Neural cell (in vitro differentiated cells): ENCODE measurements around the gene DOK5. TPM values are rescaled to one million over a fixed set of nuclear protein-coding genes. Genes with fewer than 3 reads are reported as not detected.

ENCODE experiments used
- H2AFZ ChIP-seq: fragments of 200-600, 300-800 bp; sonication (generic), shearing (Covaris generic); 2 replicates; pipeline ENCODE4 v1.6.0; 2014; ENCODE audit warnings: low read depth, mild to moderate bottlenecking, antibody characterized with exemption, low read length, moderate library complexity
- H3F3A ChIP-seq: fragments of 200-600 bp; shearing (Covaris generic); 2 replicates; pipeline ENCODE4 v1.6.1; 2016; ENCODE audit warnings: mild to moderate bottlenecking, moderate library complexity, mixed read lengths, antibody characterized with exemption, low read length; ENCODE audit not compliant: insufficient read depth, poor library complexity, severe bottlenecking
- H3K27ac ChIP-seq: fragments of 200-600, 300-800 bp; sonication (generic), shearing (Covaris generic); 2 replicates; pipeline ENCODE4 v1.5.1; 2014; ENCODE audit warnings: mild to moderate bottlenecking, low read length, moderate library complexity
- H3K27me3 ChIP-seq: fragments of 300-800, 200-600 bp; sonication (generic), shearing (Covaris generic); 2 replicates; pipeline ENCODE4 v1.6.0; 2014; ENCODE audit warnings: mild to moderate bottlenecking, low read depth, low read length, moderate library complexity; ENCODE audit not compliant: insufficient read depth
- H3K36me3 ChIP-seq: fragments of 300-800, 200-600 bp; sonication (generic), shearing (Covaris generic); 2 replicates; pipeline ENCODE4 v1.5.1; 2014; ENCODE audit warnings: mild to moderate bottlenecking, antibody characterized with exemption, low read length, moderate library complexity; ENCODE audit not compliant: insufficient read depth
- H3K4me2 ChIP-seq: fragments of 300-800, 200-600 bp; sonication (generic), shearing (Covaris generic); 2 replicates; pipeline ENCODE4 v1.6.0; 2014; ENCODE audit warnings: mild to moderate bottlenecking, low read length
- H3K4me3 ChIP-seq: fragments of 300-800, 200-600 bp; sonication (generic), shearing (Covaris generic); 2 replicates; pipeline ENCODE4 v1.5.1; 2014; ENCODE audit warnings: mild to moderate bottlenecking, low read length, moderate library complexity
- H3K79me2 ChIP-seq: fragments of 200-600 bp; shearing (Covaris generic); replicated peaks from 2 replicates; pipeline ENCODE4 v1.6.0; 2014; ENCODE audit warnings: mild to moderate bottlenecking, low read length, moderate library complexity; ENCODE audit not compliant: insufficient read depth
- H3K9ac ChIP-seq: fragments of 300-800, 200-600 bp; sonication (generic), shearing (Covaris generic); 2 replicates; pipeline ENCODE4 v1.6.1; 2016; ENCODE audit warnings: mild to moderate bottlenecking, low read length, mixed read lengths
- H3K9me2 ChIP-seq: fragments of 200-600 bp; shearing (Covaris generic); 2 replicates; pipeline ENCODE4 v1.6.1; 2016; ENCODE audit warnings: mild to moderate bottlenecking, low read length, mixed read lengths; ENCODE audit not compliant: insufficient read depth
- H3K9me3 ChIP-seq: fragments of 200-600, 300-800 bp; sonication (generic), shearing (Covaris generic); 2 replicates; pipeline ENCODE4 v1.6.1; 2016; ENCODE audit warnings: mild to moderate bottlenecking, mixed run types, low read length, moderate library complexity, mixed read lengths
- H4K20me1 ChIP-seq: fragments of 200-600 bp; shearing (Covaris generic); 2 replicates; pipeline ENCODE4 v1.6.1; 2016; ENCODE audit warnings: mild to moderate bottlenecking, mixed run types; ENCODE audit not compliant: insufficient read depth
- CTCF ChIP-seq: fragments of 450-650 bp; IDR thresholded peaks from 2 replicates; pipeline ENCODE4 v1.5.1; 2014; ENCODE audit warnings: antibody characterized with exemption, mild to moderate bottlenecking, moderate library complexity; ENCODE audit not compliant: poor library complexity, severe bottlenecking
- EP300 ChIP-seq: fragments of 450-650 bp; conservative IDR thresholded peaks from 2 replicates; pipeline ENCODE4 v1.6.1; 2014; ENCODE audit warnings: antibody characterized with exemption, mild to moderate bottlenecking, moderate library complexity; ENCODE audit not compliant: poor library complexity, severe bottlenecking
- EZH2 ChIP-seq: fragments of 200-600, 300-800 bp; shearing (Covaris generic), sonication (generic); IDR thresholded peaks from 2 replicates; pipeline ENCODE4 v1.6.1; 2014; ENCODE audit warnings: antibody characterized with exemption, low read length, borderline replicate concordance, mild to moderate bottlenecking; ENCODE audit not compliant: insufficient read depth, poor library complexity, severe bottlenecking
- MXI1 ChIP-seq: fragments of 450-650 bp; conservative IDR thresholded peaks from 2 replicates; pipeline ENCODE4 v1.6.1; 2014; ENCODE audit warnings: antibody characterized with exemption, mild to moderate bottlenecking; ENCODE audit not compliant: poor library complexity, severe bottlenecking
- POLR2AphosphoS5 ChIP-seq: IDR thresholded peaks from 2 replicates; pipeline ENCODE4 v1.6.1; 2012
- RAD21 ChIP-seq: fragments of 450-650 bp; conservative IDR thresholded peaks from 2 replicates; pipeline ENCODE4 v1.6.1; 2014; ENCODE audit warnings: antibody characterized with exemption, mild to moderate bottlenecking, moderate library complexity
- REST ChIP-seq: IDR thresholded peaks from 2 replicates; pipeline ENCODE4 v1.6.1; 2012; ENCODE audit warnings: borderline replicate concordance
- SMC3 ChIP-seq: fragments of 450-650 bp; conservative IDR thresholded peaks from 2 replicates; pipeline ENCODE4 v1.6.1; 2014; ENCODE audit warnings: antibody characterized with exemption, mild to moderate bottlenecking, moderate library complexity; ENCODE audit not compliant: poor library complexity
- TAF1 ChIP-seq: IDR thresholded peaks from 2 replicates; pipeline ENCODE4 v1.6.1; 2012; ENCODE audit warnings: low read depth
- polyA plus RNA-seq: library from polyadenylated mRNA; depleted of rRNA; stranded (reverse); fragments of >200 nt; gene quantifications from 2 replicates; pipeline ENCODE4 v1.2.3, GENCODE V29; 2014

DOK5 gene
- polyA plus RNA-seq, 1 donor from 2014 or later = 4.6 TPM

- no peak for TF ChIP-seq MXI1
- TF ChIP-seq RAD21 = no peak
- TF ChIP-seq CTCF = no peak
- Histone ChIP-seq H3F3A (no peaks in the 10 kb centered on the region), H3K4me3 (no peak overlapping the region), H2AFZ (no peak overlapping the region), H3K27me3 (no peaks in the 10 kb centered on the region), H3K27ac (no peak overlapping the region), H3K36me3 (no peaks in the 10 kb centered on the region), H4K20me1 (no peaks in the 10 kb centered on the region), H3K4me2 (no peak overlapping the region), H3K9me3 (no peaks in the 10 kb centered on the region), H3K9ac (no peak overlapping the region), H3K79me2 (no peaks in the 10 kb centered on the region), H3K9me2 (no peaks in the 10 kb centered on the region)
Observed at GRCh38 chr20:54458219-54458618, 17.2 kb upstream of the DOK5 start.

- TF ChIP-seq MXI1 (no peak), RAD21 (no peak), TAF1 (no peak), POLR2AphosphoS5 (no peak), CTCF (no peak), REST (no peak), EP300 (no peak), SMC3 (no peak), EZH2 (no peak)
- H3K27me3 ChIP-seq = no peaks in the 10 kb centered on the region
- H3K9me3 ChIP-seq = no peaks in the 10 kb centered on the region
- H3F3A ChIP-seq = no peaks in the 10 kb centered on the region
- H3K9me2 ChIP-seq = no peaks in the 10 kb centered on the region
- H3K4me2 ChIP-seq = no peak overlapping the region
- H2AFZ ChIP-seq = no peak overlapping the region
- no peak overlapping the region for H3K27ac ChIP-seq
- H4K20me1 ChIP-seq = no peaks in the 10 kb centered on the region
- no peaks in the 10 kb centered on the region for H3K79me2 ChIP-seq
- H3K36me3 ChIP-seq = no peaks in the 10 kb centered on the region
- no peak overlapping the region for H3K4me3 ChIP-seq
- H3K9ac ChIP-seq = no peak overlapping the region
Observed at GRCh38 chr20:54459279-54459678, 16.1 kb upstream of the DOK5 start.
